ENCODE data around the gene GATAD2B. TPM values are rescaled to one million over a fixed set of nuclear protein-coding genes. Genes with fewer than 3 reads are reported as not detected.

The GATAD2B gene
- polyA plus RNA-seq, 1 donor from 2014 or later, result 12.8 TPM

DNA sequence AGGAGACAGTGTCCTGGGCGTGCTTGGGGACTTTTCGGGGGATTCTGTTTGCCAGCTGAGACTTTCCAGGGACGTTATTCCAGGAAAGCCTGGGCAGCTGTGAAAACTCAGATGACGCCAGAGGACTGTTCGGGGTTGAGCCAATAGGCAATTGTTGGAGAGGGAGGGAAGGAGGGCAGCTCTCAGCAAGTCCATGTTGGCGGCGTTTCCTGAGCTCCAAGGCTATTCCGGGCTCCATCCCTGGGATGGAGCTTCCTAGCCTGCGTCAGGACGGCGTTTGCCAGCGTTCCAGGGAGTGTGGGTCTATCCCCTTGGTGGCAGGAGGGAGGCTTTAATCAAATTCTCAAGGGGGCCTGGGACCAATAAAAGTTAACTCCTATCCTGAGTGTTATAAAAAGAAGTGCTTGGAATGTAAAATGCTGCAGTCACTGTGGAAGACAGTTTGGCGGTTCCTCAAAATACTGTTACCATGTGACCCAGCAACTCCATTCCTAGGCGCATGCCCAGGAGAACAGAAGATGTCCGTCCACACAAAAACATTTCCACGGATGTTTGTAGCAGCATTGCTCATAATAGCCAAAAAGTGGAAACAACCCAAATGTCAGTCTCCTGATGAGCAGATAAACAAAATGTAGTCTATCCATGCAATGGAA is 132.3 kb downstream of the GATAD2B start:
- Histone ChIP-seq H3K4me2 (ENCODE audit: low read length) (no peak overlapping the region), H3K9ac (ENCODE audit: low read length) (no peak overlapping the region), H3K27ac (ENCODE audit: low read length) (no peak overlapping the region)

DNA sequence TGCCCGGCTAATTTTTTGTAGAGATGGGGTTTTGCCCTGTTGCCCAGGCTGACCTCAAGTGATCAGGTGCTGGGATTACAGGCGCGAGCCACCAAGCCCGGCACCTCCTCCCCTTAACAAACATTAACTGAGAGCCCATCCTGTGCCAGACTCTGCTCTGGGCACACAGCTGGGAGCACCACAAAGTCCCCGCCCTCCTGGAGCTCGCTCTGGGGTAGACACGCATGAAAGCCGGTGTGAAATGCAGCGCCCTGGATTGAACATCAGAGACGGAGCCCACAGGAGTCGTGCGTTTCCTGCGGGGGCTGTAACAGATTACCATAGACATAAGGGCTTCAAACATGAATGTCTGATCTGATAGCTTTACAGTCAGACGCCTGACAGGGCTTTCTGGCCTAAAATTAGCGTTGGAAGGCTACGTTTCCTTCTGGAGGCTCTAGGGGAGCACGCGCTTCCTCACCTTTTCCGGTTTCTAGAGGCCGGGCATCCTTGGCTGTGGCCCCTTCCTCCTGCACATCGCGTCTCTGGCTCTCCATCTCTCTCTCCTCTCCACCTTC is 133.2 kb downstream of the GATAD2B start:
- H3K9ac ChIP-seq (ENCODE audit: low read length), result no peak overlapping the region
- H4K20me1 ChIP-seq (ENCODE audit: insufficient read depth), result no peaks in the 10 kb centered on the region
- H3F3A ChIP-seq (ENCODE audit: insufficient read depth, low read length, poor library complexity, severe bottlenecking), result no peaks in the 10 kb centered on the region
- no peaks in the 10 kb centered on the region for H3K9me2 ChIP-seq (ENCODE audit: insufficient read depth, low read length)
- no peaks in the 10 kb centered on the region for H3K36me3 ChIP-seq (ENCODE audit: insufficient read depth, low read length)
- no peak overlapping the region for H3K27ac ChIP-seq (ENCODE audit: low read length)
- H2AFZ ChIP-seq (ENCODE audit: low read depth, low read length), result no peak overlapping the region
- no peaks in the 10 kb centered on the region for H3K27me3 ChIP-seq (ENCODE audit: insufficient read depth, low read depth, low read length)
- H3K79me2 ChIP-seq (replicated peaks; ENCODE audit: insufficient read depth, low read length), result no peaks in the 10 kb centered on the region
- no peak for TF ChIP-seq CTCF (IDR thresholded peaks at IDR 0.05; ENCODE audit: poor library complexity, severe bottlenecking)
- TF ChIP-seq RAD21 (conservative IDR thresholded peaks at IDR 0.05), result no peak
- no peak for TF ChIP-seq EP300 (conservative IDR thresholded peaks at IDR 0.05; ENCODE audit: poor library complexity, severe bottlenecking)
- TF ChIP-seq MXI1 (conservative IDR thresholded peaks at IDR 0.05; ENCODE audit: poor library complexity, severe bottlenecking), result no peak
- TF ChIP-seq, protein P1, sequence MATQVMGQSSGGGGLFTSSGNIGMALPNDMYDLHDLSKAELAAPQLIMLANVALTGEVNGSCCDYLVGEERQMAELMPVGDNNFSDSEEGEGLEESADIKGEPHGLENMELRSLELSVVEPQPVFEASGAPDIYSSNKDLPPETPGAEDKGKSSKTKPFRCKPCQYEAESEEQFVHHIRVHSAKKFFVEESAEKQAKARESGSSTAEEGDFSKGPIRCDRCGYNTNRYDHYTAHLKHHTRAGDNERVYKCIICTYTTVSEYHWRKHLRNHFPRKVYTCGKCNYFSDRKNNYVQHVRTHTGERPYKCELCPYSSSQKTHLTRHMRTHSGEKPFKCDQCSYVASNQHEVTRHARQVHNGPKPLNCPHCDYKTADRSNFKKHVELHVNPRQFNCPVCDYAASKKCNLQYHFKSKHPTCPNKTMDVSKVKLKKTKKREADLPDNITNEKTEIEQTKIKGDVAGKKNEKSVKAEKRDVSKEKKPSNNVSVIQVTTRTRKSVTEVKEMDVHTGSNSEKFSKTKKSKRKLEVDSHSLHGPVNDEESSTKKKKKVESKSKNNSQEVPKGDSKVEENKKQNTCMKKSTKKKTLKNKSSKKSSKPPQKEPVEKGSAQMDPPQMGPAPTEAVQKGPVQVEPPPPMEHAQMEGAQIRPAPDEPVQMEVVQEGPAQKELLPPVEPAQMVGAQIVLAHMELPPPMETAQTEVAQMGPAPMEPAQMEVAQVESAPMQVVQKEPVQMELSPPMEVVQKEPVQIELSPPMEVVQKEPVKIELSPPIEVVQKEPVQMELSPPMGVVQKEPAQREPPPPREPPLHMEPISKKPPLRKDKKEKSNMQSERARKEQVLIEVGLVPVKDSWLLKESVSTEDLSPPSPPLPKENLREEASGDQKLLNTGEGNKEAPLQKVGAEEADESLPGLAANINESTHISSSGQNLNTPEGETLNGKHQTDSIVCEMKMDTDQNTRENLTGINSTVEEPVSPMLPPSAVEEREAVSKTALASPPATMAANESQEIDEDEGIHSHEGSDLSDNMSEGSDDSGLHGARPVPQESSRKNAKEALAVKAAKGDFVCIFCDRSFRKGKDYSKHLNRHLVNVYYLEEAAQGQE (IDR thresholded peaks at IDR 0.05; ENCODE audit: borderline replicate concordance), result no peak
- TF ChIP-seq TAF1 (IDR thresholded peaks at IDR 0.05; ENCODE audit: low read depth), result no peak
- H3K4me2 ChIP-seq (ENCODE audit: low read length), result no peak overlapping the region
- H3K9me3 ChIP-seq (ENCODE audit: low read length), result no peaks in the 10 kb centered on the region
- no peak overlapping the region for H3K4me3 ChIP-seq (ENCODE audit: low read length)

More for the DNA sequence above, 132.3 kb downstream of the GATAD2B start:
- TF ChIP-seq SMC3 (conservative IDR thresholded peaks at IDR 0.05; ENCODE audit: poor library complexity) (no peak), MXI1 (conservative IDR thresholded peaks at IDR 0.05; ENCODE audit: poor library complexity, severe bottlenecking) (no peak), TAF1 (IDR thresholded peaks at IDR 0.05; ENCODE audit: low read depth) (no peak), EP300 (conservative IDR thresholded peaks at IDR 0.05; ENCODE audit: poor library complexity, severe bottlenecking) (no peak), POLR2AphosphoS5 (IDR thresholded peaks at IDR 0.05) (no peak), CTCF (IDR thresholded peaks at IDR 0.05; ENCODE audit: poor library complexity, severe bottlenecking) (no peak), RAD21 (conservative IDR thresholded peaks at IDR 0.05) (no peak), EZH2 (IDR thresholded peaks at IDR 0.05; ENCODE audit: borderline replicate concordance, insufficient read depth, low read length, poor library complexity, severe bottlenecking) (no peak)
- TF ChIP-seq, protein P1 (IDR thresholded peaks at IDR 0.05; ENCODE audit: borderline replicate concordance), result no peak
- no peak overlapping the region for H3K4me3 ChIP-seq (ENCODE audit: low read length)
- H3K27me3 ChIP-seq (ENCODE audit: insufficient read depth, low read depth, low read length), result no peaks in the 10 kb centered on the region
- no peaks in the 10 kb centered on the region for H3K36me3 ChIP-seq (ENCODE audit: insufficient read depth, low read length)
- H3K9me3 ChIP-seq (ENCODE audit: low read length), result no peaks in the 10 kb centered on the region
- no peak overlapping the region for H2AFZ ChIP-seq (ENCODE audit: low read depth, low read length)
- no peaks in the 10 kb centered on the region for H4K20me1 ChIP-seq (ENCODE audit: insufficient read depth)
- H3K79me2 ChIP-seq (replicated peaks; ENCODE audit: insufficient read depth, low read length), result no peaks in the 10 kb centered on the region
- H3F3A ChIP-seq (ENCODE audit: insufficient read depth, low read length, poor library complexity, severe bottlenecking), result no peaks in the 10 kb centered on the region
- no peaks in the 10 kb centered on the region for H3K9me2 ChIP-seq (ENCODE audit: insufficient read depth, low read length)
